PFSK-1 (cell line): ENCODE measurements around the gene EXD3.

Experiments
- FOXP2 ChIP-seq: optimal IDR thresholded peaks from 2 replicates; pipeline ENCODE3; 2011; ENCODE audit warnings: borderline replicate concordance, control low read depth, inconsistent platforms; ENCODE audit not compliant: insufficient read depth; ENCODE audit errors: extremely low read length, extremely low read depth
- POLR2AphosphoS5 ChIP-seq: IDR thresholded peaks from 2 replicates; pipeline ENCODE4 v1.6.1; 2012; ENCODE audit warnings: low read depth, mild to moderate bottlenecking, control low read depth, low read length, moderate library complexity
- SIN3A ChIP-seq: IDR thresholded peaks from 2 replicates; pipeline ENCODE4 v1.6.1; 2012; ENCODE audit warnings: mild to moderate bottlenecking, low read length, moderate library complexity, borderline replicate concordance; ENCODE audit not compliant: insufficient read depth
- TAF1 ChIP-seq: IDR thresholded peaks from 2 replicates; pipeline ENCODE4 v1.6.1; 2012; ENCODE audit warnings: low read length, control low read depth, borderline replicate concordance; ENCODE audit not compliant: insufficient read depth
- TF ChIP-seq, protein P1 (sequence below), 2 experiments: IDR thresholded peaks; 2 replicates each; pipeline versions ENCODE4 v1.6.1 to v1.8.0; 2011 to 2012; ENCODE audit warnings: low read depth in 2 of 2, low read length in 2 of 2, control low read depth in 1 of 2, inconsistent platforms in 1 of 2, mild to moderate bottlenecking in 1 of 2, moderate library complexity in 1 of 2; ENCODE audit not compliant: insufficient read depth in 1 of 2

The EXD3 gene

DNA sequence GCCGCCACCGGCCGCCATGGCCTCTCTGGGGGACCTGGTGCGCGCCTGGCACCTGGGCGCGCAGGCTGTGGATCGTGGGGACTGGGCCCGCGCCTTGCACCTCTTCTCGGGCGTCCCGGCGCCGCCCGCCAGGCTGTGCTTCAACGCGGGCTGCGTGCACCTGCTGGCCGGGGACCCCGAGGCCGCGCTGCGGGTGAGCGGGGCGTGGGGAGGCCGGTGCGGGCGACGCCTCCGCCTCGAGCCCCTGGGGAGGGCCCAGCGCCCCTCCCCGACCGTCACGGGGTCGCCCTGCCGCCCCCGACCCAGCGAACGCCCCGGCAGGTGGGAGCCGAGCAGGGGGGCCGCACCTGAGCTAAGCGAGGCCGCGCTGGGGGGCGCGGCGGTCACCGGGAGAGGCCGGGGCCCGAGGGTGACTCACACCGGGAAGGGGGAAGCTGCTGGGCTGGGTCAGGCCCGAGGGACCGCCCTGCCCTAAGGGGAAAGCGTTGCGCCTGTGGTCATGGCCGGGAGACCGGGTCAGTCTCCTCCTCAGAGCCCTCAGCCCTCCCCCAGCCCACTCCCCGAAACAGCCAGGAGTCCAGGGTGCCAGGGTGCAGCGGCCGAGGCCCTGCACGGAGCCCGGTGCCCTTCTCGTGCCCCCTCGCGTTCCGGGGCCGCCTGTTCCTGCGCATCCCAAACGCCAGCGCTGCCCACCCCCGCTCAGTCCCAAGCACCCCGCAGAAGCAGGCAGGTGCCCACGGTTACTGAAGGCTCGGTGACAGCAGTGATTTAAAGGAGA lies 741 bp upstream of the EXD3 start:
- TF ChIP-seq FOXP2 (no peak), TAF1 (no peak), SIN3A (no peak), POLR2AphosphoS5 (no peak)
- TF ChIP-seq, protein P1, sequence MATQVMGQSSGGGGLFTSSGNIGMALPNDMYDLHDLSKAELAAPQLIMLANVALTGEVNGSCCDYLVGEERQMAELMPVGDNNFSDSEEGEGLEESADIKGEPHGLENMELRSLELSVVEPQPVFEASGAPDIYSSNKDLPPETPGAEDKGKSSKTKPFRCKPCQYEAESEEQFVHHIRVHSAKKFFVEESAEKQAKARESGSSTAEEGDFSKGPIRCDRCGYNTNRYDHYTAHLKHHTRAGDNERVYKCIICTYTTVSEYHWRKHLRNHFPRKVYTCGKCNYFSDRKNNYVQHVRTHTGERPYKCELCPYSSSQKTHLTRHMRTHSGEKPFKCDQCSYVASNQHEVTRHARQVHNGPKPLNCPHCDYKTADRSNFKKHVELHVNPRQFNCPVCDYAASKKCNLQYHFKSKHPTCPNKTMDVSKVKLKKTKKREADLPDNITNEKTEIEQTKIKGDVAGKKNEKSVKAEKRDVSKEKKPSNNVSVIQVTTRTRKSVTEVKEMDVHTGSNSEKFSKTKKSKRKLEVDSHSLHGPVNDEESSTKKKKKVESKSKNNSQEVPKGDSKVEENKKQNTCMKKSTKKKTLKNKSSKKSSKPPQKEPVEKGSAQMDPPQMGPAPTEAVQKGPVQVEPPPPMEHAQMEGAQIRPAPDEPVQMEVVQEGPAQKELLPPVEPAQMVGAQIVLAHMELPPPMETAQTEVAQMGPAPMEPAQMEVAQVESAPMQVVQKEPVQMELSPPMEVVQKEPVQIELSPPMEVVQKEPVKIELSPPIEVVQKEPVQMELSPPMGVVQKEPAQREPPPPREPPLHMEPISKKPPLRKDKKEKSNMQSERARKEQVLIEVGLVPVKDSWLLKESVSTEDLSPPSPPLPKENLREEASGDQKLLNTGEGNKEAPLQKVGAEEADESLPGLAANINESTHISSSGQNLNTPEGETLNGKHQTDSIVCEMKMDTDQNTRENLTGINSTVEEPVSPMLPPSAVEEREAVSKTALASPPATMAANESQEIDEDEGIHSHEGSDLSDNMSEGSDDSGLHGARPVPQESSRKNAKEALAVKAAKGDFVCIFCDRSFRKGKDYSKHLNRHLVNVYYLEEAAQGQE (IDR thresholded peaks at IDR 0.05; ENCODE audit: insufficient read depth in 1 of 2, low read depth in 2 of 2, low read length in 2 of 2): no peak

DNA sequence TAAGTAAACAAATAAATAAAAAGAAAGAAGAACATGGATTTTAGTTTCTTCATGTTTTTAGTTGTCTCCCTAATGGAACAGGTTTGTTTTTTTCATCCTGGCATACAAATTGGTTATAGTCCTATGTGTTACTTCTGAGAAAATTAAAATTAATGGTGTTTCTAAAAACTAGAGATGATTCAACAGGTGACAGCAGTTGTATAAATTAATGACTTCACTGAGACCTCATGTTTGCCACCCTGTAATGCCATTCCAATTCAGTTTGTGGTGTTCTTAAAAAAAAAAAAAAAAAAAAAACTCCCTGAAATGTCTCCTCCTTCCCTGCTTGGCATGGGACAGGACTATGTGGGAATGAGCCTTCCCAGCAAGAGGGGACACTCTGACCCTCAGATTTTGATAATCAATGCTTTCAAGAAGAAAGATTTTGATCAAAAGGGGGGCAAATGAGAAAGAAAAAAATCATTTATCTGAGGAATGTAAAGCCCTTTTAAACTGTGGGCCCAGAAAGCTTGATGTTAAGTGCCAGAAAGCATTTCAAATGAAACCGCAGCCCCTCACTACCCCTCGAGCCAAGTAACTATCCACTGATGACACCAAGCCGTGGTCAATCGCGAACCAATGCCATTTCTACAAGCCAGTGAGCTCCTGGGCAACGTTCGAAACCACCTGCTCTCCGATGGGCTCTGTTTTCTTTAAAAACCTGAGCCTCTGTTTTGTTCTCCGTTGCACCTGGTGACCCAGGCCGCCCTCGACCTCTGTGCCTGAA lies 941 bp downstream of the EXD3 start:
- TF ChIP-seq, protein P1 (IDR thresholded peaks at IDR 0.05; ENCODE audit: insufficient read depth in 1 of 2, low read depth in 2 of 2, low read length in 2 of 2): no peak
- no peak for TF ChIP-seq SIN3A
- no peak for TF ChIP-seq POLR2AphosphoS5
- TF ChIP-seq TAF1: no peak
- TF ChIP-seq FOXP2: no peak

DNA sequence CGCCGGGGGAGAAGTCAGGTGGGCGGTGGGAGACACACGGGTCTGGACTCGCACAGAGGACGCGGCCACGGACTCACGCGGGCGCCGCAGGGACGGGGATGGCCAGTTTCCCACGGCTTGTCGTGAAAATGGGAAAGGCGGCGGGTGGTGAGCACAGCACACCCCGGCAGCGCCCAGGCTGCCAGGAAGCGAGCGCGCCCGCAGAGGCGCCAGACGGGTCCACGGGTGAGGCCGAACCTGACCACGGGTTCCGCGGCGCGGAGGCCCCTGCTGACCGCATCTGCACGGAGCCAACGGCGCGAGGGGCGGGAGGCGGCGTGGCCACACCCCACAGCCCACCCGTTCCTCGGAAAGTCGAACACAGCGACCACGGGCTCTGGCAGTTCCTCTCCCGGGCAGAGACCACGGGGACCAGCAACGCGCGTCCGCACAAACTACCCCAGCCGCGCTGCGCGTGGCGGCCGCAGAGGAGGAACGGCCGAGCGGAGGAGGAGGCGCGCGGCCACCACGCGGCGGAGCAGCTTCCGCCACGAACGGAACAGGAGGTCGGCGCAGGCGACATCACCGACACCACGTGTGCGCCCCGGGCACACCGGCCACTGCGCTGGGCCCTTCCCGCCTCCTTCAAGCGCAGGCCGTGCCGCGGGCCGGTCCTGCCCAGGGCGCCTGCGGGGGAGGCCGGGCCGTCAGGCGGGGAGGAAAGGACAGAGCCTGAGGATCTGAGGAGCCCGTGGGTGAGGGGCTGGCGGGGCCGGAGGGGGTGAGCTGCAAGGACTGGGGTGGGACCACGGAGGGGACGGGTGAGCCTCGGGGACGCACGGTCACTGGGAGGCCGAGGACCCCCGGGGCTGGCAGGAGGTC lies 5.6 kb downstream of the EXD3 start:
- TF ChIP-seq, protein P1 (IDR thresholded peaks at IDR 0.05; ENCODE audit: insufficient read depth in 1 of 2, low read depth in 2 of 2, low read length in 2 of 2): no peak
- TF ChIP-seq FOXP2 (no peak), SIN3A (no peak), POLR2AphosphoS5 (no peak), TAF1 (no peak)

DNA sequence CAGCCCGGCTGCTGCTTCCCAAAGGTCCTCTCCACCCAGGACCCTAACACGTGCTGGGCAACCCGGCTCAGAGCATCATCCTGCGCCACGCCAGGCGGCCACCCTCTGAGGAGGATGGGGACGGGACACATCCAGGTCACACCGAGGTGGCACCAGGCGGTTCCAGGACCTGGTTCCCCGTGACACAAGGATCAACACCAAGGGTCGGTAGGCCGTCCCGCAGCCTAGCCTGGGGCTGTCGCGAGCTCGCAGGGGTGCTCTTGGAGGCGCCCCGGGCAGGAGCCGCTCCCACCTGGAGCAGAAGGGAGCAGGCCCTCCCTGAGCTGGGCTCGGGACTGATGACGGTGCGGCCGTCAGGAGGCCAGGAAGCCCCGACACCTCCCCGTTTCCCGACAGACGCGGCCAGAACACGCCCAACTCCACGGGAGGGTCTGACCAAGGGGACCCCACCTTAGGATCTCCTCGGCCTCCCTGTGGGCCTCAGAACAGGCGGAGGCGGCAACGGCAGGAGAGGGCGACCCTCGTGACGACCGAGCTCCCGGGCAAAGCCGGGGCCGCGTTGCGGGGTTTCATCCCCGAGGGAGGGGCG lies 6.3 kb downstream of the EXD3 start:
- TF ChIP-seq SIN3A (no peak), POLR2AphosphoS5 (no peak), TAF1 (no peak), FOXP2 (no peak)
- TF ChIP-seq, protein P1 (IDR thresholded peaks at IDR 0.05; ENCODE audit: insufficient read depth in 1 of 2, low read depth in 2 of 2, low read length in 2 of 2): no peak
